GM10847 (cell line): ENCODE measurements around the gene RBKS.

Experiments used
- POLR2A ChIP-seq: IDR thresholded peaks from 2 replicates; pipeline ENCODE4 v1.6.1; 2011; ENCODE audit not compliant: insufficient read length; ENCODE audit errors: extremely low read depth

Gene RBKS

DNA sequence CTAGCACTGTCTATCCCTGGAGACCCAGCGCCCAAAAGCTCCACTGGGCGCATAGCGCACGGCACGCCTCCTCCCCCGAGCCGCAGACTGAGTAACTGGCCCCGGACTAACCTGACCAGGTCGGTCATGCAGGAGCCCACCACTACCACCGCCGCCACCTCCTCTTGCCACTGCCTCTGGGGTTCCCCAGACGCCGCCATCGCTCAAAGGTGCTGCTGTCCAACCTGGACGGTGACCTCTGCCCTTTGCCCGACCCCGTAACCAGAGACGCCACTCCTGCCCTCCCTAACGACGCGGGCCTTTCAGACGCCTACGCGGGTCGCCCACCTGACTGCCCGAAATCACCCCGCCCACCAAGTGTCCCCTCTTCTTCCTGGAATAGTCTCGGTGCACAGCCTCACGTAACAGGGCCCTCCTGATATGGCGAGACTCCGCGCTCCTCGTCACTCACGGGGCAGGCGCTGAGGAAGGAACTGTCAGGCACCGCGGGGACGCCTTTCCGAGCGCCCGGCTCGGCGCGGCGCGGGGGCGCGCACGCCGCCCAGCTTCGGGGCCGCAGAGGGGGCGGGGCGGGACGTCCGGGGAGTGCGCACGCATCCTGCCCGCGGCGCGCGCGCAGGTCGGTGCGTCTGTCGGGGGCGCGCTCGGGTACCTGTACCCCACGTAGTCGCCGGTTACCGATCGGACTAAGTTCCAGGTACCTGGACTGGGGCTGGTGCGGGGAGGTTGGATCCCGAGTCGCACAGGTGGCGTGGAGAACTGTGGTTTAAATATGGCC lies at the start of gene RBKS, which contains the start of gene BABAM2:
TSS of gene RBKS (minus strand) at position 242 of the 778 bp plus-strand sequence. CDS start at position 200, 42 bp downstream.
TSS of gene BABAM2 (plus strand) at position 584 of the 778 bp plus-strand sequence. CDS start 3,828 bp downstream, outside the sequence.
- TF ChIP-seq POLR2A = peak; percentile 77

DNA sequence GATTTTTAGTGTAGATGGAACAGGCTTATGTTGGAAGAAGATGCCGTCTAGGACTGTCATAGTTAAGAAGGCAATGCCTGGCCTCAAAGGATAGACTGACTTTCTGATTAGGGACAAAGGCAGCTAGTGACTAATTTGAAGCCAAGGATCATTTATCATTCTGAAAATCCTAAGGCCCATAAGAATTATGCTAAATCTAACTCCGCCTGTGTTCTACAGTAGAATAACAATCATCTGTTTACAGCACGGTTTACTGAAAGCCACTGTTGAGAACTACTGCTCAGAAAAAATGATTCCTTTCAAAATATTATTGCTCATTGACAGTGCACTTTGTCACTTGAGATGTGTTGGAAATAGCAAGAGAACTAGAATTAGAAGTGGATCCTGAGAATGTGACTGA lies 44.8 kb upstream of the RBKS start:
- no peak for TF ChIP-seq POLR2A

DNA sequence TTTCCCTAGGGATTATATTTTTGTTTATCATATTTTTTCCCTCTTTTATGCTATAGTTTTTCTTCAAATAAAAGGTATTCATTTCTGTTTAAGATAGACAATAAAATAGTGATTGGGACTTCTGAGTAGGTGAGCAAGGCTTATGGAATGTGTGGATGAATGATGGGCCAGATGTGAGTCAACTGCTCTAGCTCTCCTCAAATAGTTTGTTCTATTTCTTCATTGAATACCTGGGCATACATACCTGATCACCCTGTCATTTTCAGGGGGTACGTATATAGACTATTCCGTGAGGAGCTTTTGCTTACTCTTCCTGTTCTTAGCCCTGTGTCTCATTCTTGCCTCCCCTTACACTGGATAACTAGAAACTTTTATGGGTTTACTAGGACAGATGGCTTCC lies 42.2 kb upstream of the RBKS start:
- TF ChIP-seq POLR2A = no peak

DNA sequence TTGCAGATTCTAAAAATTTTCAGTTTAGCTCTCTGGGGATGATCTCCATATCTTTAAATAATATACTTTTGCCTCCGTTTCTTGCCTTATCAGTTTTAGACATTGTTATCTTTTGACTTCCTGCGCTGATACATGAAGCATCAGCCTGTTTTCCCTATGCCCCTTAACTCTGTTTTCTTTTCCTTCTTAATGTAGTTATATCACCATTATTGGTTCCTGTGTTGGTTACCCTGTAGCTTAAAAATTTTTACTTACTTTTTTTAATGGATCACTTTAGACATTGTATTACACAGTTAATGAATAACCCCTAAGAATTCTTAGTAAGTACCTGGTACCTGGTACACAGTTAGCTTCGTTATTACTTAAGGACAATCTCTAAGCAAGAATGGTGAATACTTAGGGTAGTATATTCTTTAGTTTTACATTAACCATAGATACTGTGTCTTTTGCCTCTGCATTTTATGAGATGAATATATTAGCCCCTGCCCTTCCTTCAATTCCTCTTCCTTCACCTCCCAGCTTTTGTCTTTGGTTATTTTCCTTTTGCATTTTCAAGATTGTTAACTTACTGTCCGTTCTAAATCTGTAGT lies 41.3 kb upstream of the RBKS start:
- no peak for TF ChIP-seq POLR2A

DNA sequence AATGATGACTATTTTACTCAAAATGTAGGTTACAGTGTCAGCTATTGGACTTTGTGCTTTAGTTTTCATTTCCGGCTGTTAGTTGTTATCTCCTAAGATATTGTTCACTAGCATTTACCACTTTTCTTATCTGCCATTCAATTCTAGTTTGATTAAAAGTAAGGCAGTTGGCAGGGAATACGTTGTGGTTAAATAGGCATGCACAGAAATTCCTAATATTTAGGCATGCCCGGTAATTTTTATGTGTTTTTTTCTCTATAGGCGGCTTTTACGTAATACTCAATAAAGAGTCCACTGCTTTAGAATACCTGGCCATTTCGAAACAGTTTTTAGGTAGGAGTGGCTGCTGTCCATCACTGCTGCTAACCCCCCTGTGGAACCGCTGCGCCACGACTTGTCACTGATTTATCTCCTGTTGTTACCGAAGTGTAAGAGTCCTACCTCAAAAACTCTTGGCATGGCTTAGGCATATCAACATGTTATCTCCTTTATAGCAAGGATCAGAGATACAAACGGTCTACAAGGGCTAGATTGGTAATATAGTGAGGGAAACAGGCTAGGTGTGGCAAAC lies 39.8 kb upstream of the RBKS start:
- no peak for TF ChIP-seq POLR2A

DNA sequence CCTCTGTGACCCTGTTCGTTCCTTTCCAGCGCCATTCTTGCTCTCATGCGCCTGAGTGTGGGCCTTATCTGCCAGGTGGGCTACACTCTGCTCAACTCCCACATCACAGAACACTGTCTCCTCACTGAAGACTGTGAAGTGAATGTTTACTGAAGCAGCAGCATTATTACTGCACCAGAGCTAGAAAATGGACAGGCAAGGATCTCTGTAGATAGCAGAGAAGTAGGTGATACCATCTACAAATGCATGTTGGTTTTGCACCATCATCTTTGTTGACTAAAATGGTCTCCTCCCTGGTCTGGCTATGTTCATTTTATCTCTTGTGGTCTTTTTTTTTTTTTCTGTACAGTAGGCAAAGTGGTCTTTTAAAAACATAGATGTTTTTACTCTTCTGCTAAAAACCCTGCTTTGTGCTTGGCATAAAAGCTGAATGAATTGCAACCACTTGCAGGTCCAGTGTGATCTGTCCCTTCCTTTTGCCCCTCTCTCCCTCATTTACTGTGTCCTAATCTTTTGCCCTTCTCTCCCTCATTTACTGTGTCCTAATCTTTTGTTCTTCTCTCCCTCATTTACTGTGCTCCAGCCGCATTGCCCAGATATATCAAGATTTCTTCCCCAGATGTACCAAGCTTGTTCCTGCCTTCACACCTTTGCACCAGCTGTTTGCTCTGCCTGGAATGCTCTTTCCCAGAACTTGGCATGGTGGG lies 35.7 kb upstream of the RBKS start:
- no peak for TF ChIP-seq POLR2A

DNA sequence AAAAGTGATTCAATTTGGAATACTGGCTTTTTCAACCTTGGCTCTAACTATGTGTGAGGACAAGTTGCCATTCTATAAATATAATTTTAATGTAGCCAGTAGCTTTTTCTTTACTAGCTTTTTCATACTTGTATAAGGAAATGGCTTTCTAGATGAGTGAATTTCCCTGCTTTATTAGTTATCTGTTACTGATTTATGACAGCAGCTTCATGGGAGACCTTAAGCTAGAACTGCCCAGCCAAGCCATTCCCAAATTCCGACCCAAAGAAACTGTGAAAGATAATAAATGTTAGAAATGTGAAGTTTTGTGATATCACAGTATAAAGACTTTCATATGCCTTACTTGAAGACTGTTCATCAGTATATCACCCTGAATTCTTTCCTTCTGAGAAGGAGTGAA lies 32.7 kb upstream of the RBKS start:
- TF ChIP-seq POLR2A = no peak

DNA sequence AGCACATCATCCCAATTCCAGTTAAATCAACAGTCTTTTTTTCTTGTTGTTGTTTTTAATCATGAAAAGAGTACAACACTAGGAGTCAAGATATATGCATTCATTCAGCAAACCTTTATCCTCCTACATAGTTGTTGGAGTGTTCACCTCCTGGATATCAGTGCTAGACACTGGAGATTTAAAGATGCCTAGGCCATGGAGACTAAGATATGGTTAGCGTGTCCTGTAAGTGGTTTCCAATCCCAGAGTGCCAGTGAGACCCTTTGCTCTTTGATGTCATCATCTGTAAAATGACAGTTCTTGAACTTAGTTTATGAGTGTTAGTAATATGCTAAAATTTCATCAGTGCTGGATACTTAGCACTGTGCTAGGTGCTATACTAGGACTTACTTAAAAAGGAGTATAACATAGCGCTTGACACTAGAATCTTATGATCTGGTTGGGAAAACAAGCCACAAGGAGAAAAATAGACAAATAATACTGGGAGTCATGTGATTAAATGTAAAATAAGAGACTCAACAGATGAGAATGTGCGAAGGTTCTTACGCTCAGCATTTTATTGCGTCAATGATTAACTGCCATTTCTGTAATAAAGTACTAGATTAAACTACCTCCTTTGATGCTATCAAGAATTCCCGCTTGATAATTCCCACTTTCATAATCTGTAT lies 31.8 kb upstream of the RBKS start:
- TF ChIP-seq POLR2A = no peak

DNA sequence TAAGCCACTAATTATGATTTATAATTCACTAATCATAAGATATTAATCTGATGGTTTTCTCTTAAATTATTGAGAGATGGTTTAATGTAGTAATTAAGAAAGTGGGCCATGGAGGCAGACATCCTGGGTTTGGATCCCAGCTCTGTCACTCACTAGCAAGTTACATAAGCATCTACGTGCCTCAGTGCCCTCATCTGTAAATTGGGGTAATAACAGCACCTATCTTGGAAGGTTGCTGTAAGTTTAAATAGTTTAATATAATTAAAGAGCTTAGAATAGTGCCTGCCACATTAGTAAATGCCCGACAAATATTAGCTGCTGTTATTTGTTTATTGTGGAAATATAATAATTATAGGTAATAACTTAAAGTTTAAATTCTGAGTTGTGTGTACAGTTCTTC lies 31.2 kb upstream of the RBKS start:
- TF ChIP-seq POLR2A = no peak

DNA sequence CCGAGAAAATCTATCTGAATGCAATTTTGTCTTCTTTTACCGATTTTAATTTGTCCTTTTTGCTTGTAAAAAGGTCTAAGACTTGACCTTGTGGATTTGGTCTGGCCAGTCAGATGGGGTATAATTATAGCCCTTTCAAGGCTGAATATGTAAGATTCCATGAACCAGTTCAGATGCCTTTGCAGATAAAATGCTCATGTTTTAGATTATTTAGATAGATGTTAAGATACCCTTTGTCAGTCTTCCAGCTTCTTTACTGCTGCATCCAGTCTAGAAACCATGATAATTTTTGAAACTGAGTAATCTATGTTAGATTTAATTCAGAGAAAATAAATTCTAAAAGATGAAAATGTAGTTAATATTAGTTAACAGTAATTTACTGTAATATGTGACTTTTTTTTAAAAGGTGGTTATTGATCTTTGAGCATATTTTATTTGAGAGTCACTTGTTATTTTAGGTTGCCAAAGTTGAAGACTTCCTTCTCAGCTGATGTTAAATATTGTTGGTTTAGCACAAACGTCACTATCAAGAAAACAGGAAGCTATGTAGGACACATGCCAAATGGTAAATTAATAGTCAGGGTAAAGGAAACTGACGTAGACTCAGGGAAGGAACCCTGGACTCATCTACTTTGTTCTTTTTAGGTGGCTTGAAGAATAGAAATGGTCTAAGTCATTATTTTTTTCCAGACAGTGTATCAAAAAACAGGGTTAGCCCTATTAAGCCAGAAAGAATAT lies 30.1 kb upstream of the RBKS start:
- TF ChIP-seq POLR2A = no peak

DNA sequence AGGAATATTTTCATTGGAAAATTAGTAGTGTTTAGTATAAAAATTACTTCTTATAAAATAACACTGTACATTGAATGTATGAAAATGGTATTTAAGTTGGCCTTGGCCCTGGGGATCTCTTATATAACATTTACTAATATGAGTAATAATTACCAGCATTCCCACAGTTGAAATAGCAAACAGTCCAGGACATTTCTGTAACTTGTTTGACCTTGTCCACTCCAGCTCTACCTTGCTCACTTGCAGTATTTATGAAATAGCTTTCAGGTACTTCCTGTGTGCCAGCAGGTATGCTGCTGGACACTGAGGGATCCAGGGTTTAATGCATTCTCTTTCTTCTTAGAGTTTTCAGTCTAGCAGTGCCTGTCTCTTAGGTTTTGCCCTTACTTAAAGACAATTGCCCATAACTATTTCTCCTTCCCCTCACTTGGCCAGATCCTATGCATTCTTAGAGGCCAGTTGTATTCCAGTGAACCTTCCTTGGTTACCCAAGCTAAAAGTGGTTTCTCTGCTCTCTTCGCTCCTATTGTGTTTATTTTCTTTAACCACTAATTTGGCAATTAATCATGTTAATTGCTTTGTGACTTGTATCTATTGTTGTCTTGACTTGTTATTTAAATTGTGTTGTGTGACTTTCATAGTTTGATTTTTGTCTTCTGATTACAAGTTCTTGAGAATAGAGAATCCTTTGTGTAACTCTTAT lies 26.3 kb upstream of the RBKS start:
- TF ChIP-seq POLR2A = no peak

DNA sequence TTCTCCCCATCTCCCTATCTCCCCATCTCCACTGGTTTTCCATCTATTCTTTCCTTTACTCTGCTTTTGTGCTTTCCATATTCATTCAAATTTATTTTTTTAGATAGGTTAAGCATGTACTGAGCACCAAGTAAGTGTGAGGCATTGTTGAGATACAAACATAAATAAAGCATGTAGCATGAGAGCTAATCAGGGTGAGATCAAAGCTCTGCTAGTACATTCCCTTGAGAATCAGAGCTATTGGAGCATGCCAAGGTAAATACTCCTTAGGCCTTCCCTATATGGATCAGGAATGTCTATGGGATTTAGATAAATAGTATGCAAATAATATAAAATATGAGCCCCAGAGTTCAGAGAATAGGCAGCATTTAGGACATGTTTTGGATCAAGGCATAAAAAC lies 25.7 kb upstream of the RBKS start:
- no peak for TF ChIP-seq POLR2A

DNA sequence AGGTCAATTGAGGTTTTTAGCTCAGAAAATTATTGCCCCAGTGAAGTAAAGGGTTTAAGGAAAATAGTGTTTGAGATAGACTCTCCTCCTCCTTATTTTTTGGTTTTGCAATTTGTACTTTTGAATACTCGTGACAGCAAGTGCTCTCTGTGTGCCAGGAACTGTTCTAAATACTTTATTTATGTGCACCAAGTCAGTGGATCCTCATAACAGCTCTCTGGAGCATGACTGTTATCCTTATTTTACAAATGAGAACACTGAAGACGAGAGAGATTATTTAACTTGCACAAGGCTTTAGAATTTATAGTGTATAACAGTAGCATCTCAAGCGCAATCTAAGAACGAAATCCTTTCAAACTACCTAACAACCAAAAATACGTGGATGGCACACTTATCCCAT lies 25.0 kb upstream of the RBKS start:
- no peak for TF ChIP-seq POLR2A

DNA sequence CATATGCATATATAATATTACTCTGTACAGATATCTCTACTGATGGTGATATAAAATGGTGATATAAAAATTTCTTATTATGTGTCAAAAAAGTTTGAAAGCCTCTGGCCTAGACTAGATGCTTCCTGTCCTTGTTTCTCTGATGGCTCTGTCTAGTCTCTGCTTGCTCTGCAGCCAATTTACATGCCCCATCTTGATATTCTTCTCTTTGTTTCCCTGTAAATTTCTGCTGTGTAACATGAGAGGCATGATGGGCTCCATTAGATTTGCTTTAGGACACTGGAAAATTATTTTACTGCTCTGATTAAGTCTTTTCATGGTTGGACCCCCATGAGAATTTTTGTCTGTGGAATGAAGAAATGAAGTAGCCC lies 24.6 kb upstream of the RBKS start:
- no peak for TF ChIP-seq POLR2A

DNA sequence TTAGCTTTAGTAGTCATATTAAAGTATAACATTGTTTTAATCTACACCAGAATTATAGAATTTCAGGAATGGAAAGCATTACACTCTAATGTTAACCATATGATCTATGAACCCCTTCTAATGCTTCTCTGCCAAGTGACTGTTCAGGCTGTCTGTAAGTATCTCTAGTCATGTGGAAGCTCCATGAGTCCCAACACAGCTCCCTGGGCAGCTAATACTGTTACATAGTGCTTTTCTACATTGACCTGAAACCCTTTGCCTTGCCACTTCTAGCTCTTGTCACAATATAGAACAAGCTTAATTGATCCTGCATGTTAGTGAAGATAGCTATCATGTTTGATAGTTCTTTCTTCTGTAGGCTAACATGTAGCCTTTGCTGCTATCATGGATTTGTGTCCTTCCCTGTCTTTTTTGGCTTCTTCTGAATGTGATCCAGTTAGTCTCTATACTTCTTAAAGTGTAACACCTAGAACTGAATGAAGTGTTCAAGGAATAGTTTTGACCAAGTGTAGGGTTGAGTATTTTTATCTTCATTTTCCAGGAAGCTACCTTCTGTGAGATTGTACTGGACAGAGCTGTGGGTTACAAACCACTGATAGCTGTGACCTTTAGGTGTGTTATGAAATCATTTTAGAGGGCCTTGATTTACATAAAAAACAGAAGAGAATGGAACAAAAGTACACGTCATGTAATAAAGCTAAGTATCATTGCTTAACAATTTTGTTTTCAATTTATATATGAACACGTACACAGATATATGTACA lies 24.0 kb upstream of the RBKS start:
- no peak for TF ChIP-seq POLR2A
